HG03432 (cell line): Measurements from ENCODE around the gene POLN.

Source experiments
- ATAC-seq: cut with Tn5 transposase; IDR thresholded peaks from one replicate; pipeline ENCODE4 v1.9.1; 2021; ENCODE audit warnings: mild to moderate bottlenecking, moderate library complexity; ENCODE audit not compliant: unreplicated experiment

The POLN gene

DNA sequence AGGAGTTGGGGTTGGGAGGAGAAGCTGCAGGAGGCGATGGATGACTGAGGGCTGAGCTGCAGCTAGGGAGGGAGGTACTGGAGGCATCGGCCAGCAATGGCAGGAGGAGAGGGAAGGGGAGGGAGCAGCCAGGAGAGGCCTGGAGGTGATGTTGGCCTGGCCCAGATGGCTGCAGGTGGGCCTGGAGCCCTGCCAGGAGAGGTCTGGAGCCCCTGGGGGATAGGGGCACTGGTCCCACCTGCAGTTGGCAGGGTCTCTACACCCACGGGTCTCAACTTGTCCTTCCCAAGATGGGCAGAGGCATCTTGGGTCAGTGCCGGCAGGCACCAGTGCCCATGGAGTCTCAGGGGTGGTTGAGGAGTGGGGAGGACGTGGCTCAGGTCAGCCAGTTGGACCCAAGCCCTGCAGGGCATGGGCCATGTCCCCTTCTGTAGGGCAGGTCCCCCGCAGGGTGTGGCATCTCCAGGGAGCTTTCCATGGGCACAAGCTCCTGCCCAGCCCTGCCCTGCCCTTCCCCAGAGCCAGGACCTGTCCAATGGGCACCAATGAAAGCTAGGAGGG is 22.6 kb upstream of the POLN start:
- ATAC-seq: no peak

DNA sequence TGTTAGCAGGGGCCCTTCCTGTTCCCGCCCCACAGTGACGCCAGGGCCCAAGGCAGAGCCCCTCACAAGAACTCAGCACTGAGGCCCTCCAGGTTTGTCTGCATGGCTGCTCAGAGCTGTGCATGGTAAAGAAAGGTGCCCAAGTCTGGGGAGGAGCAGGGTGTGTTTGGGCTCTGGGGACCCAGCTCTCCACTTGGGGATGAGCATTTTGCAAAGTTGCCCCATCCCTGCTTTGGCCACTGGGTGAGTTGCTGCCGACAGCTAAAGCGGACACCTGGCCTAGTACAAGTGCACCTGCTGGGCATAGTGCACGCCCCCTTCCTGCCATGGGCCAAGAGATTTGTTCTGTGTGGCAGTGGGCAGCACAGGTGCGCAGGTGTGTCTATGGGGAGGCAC is 22.0 kb upstream of the POLN start:
- ATAC-seq: no peak

DNA sequence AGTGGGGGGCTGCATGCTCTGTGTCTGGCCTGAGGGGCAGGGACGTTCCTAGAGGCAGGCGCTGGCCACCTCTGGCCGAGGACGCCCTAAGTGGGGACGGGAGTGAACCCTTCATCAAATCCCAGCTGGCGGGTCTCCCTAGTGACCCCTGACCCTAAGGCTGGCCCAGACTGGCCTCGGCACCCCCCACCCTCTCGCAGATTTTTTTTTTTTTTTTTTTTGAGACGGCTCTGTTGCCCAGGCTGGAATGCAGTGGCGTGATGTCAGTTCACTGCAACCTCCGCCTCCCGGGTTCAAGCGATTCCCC is 21.0 kb upstream of the POLN start:
- no peak for ATAC-seq

DNA sequence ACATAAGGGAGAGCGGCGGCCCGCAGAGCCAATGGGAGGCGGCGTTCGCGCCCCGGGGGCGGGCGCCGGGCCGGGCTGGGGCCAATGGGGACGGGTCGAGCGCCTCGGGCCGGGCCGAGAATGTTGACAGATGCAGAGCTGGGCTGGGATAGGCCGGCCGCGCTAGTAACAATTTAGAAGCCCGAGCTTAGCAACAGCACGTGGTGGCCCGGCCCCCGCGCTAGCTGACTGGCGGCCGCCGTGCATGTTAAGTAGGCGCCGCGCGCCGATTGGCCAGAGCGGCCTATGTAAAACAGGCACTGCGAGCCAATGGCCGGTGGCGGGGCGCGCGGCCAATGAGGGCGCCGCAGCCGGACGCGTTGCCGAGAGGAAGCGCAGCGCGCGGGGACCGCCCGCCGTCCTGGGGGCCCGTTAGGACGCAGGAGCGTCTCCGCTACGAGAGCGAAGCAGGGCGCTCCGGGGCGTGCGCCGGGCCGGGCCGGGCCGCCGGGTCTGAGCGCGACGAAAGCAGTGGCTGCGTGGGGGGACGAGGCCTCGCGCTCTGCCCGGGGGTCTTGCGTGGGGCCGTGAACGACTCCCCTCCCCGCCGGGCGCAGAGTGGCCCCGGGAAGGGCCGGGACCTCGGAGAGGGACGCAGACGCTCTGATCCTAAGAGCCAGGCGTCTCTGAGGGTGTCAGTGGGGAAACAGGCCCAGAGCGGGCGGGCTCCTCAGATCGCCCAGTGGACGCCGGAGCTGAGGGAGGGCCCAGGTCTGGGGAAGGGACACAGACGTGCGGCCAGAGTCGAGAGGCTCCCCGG is 20.4 kb upstream of the POLN start:
- ATAC-seq: peak; percentile 88

DNA sequence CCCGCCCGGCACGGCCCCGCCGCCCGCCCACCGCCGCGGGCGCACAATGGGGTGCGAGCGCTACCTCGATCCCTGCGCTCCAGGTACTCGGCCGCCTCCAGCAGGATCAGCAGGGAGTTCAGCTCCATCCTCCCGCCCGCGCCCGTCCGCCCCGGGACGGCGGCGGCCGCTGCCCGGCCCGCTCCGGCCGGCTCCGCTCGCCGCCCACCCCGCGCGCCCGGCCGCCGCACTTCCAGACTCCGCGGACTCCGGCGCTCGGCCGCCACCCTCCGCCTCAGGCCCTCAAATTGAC is 19.9 kb upstream of the POLN start, which contains the start of gene MXD4:
MXD4 (minus strand) TSS at position 257 of the 292 bp plus-strand sequence; CDS start at position 128, 129 bp downstream.
- ATAC-seq: peak; percentile 4

DNA sequence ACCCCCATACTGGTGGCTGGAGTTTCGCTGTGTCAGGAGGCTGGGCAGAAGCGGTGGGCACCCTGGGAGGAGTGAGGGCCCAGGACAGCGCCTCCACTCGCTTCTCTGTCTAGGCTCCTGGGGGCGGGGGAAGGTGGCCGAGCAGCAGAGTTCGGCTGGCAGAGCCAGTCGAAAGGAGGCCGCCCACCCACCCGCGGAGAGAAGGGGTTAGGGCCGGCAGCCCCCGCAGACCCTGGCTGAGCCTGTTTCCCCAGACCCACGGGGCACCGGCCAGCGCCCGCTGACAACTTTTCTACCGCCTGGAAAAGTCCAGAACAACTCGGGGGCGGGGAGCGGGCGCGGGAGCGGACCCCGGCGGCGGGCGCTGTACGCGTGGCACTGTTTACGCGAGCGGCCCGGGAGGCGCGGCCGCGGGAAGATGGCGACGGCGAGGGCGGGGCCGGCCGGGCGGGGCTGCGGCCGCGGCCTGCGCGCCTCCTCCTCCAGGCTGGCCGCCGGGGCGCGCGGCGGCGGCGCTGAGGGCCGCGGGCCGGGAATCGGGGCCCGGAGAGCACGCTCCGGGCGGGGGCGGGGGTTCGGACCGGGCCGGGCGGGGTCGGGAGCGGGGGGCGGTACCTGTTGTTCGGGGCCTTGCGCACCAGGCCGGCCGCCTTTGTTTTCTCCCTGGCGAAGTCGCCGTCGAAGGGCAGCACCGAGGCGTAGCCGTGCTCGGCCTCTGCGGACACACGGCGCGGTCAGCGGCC is 19.4 kb upstream of the POLN start:
- peak; percentile 32 for ATAC-seq

DNA sequence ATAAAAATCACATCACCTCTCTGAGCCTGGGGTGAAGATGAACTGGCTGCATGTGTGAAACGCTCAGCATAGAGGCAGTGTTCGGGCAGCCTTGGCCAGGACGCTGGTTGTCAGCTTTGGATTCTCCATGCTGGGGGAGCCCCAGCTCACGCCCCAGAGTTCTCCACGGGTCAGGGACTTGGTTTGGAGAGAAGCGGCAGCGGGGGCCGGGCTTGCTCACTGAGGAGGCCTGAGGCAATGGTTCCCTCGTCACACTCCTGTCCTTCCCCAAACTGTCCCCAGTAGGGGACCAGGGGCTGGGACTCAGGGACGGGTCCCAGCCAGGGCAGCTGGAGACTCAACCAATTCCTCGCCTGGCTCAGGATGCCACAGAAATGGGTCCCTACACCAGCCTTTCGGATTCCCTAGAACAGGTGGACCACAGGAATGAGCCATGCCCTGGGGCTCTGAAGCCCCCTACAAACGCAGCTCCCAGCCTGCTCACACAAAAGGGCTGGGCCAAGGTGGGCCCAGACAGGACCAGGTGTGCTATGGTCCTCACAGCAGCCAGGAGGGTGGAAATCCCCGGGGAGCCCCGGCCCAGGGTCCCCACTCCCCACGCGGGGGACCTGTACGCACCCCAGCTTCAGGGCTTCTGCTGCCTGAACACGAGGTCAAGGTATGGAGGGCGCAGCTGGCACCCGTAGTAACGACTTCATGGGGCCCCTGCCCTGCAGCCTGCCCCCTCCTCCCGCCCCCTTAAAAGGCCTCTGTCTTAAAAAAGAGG is 18.6 kb upstream of the POLN start:
- no peak for ATAC-seq

DNA sequence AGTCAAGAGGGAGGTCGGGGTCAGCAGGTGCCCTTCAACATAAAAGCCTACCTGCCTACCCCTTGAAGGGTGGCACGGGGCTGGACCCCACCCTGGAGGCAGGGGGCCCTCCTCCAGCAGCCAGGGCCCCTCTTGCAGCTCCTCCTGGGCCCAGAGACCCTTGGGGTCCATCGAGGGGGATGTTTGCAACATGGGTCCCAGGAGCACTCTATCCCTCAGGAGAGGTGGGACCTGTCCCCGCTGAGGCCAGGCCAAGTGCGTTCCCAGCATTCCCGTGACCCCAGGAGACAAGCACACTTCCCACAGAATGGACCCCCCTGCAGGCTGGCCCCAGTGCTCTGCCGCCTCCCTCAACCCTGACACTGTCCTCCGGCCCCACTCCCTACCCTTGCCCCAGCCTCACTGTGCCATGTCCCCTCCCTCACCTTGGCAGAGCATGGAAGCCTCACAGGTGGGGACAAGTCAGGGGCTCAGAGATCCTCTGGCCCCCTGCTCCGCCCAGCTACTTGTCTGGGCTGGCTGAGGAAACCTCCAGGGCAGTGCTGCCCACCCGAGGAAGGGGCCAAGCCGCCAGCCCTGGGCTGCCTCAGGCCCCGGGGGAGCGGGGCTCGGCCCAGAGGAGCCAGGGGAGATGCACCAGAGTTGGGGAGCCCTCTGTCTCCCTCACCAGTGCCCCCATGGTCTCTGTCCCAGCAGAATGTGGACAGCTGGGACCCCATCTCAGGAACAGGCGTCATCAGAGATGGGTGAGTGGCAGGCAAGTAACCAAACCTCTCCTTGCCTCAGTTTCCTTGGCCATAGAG is 17.8 kb upstream of the POLN start:
- ATAC-seq: no peak

DNA sequence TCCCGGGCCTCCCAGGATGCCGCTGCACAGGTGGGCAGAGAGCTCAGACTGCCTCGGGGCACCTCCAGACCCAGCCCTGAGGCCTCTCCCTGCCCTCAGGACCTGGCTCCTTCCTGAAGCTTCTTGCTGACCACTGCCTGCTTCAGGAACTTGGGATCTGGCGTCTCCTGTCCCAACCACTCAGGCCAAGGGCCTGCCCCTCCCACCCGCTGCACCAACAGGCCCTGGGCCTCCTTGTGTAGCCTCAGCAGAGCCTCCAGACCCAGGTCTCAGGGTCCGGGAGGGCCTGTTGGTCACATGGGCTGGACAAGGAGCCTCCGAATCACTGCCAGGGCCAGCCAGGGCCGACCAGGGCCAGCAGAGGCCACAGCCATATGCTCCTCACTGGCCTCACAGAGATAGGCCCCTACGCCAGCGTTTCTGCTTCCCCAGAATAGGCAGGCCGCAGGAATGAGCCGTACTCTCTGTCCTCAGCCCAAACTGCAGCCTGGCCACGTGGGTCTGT is 17.2 kb upstream of the POLN start:
- no peak for ATAC-seq

DNA sequence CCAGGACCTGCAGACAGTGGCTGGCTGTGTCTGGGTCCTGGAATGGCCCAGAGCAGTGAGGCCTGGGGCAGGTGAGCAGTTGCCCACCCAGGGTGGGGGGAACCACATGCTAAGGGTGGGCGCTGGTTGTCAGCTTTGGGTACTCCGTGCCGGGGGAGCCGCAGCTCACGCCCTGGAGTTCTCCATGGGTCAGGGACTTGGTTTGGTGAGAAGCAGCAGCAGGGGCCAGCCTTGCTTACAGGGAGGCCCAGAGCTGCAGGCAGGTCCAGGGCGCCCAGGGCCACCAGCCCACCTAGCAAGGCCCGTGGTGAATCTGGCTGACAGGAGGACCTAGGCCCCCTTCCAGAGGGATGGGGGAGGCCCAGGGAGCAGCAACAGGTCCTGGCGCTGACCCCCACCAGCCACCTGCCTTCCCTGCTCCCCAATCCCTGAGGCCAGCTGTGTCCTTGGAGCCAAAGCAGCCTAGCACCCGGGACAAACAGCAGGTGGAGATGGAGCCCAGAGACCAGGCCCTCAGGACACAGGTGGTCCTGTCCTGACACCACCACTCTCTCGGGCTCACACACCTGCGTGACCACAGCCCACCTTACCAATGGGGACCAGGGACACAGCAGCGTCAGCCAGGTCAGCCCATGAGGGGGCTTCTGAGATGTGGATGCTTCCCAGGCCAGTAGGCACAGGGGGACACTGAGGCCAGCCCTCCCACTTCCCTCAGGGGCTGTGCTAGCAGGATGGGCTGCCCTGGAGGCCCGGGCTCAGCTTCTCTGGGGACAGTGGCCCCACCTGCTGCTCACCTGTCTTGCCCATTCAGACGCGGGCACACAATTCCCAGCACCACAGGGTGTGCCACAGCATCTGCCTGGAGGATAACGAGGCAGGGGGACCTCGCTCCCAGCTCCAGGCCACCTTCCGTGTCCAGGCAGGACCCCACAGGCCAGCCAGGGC is 16.4 kb upstream of the POLN start:
- no peak for ATAC-seq

DNA sequence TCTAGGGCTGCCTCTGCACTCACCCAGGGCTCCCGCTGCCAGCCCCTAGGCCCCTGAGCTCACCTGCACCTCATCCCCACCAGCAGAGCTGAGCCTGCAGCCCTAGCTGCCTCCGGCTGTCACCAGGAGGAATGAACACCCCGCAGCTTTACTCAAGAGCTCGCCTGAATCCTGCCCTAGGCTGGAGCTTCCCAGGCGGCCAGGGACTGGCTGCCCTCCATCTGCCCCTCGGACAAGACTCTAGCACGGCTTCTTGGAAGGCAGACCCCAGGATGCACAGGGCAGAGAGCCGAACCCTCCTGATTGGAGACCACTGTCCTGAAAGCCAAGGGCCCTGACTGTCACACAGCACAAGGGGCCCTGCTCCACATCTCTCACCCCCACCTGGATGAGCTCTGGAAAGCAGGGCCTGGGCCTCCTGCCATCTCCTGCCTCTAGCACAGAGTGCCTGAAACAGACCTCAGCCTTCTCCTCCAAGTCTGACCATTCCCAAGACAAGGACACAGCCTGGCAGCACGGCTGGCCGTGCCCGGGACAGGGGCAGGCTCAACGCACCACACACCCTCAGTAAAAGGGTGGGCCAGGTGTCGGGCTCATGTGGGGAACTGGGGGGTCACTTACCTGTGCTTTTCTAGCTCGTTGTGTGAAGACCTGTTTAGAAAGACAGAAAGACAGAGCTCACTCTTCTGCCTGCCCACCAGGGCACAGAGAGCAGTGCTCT is 15.6 kb upstream of the POLN start:
- no peak for ATAC-seq

DNA sequence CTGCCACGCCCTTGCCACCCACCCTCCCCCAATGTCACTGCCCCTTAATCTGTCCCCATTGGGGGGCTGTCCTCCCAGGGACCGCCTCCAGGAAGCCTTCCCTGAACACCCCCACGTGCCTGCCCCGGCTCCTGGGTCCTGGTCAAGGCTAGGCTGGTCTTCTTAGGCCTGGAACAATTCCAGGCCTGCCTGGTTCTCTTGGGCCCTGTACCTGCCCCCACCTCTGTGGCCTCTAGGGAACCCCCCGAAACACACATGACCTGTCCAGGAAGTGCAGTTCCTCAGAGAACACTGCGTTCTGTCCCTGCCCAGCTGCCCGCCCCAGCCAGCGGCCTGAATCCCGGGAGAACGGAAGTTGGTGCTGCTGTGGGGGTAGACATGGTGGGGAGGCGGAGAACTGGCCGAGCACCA is 14.9 kb upstream of the POLN start:
- no peak for ATAC-seq

DNA sequence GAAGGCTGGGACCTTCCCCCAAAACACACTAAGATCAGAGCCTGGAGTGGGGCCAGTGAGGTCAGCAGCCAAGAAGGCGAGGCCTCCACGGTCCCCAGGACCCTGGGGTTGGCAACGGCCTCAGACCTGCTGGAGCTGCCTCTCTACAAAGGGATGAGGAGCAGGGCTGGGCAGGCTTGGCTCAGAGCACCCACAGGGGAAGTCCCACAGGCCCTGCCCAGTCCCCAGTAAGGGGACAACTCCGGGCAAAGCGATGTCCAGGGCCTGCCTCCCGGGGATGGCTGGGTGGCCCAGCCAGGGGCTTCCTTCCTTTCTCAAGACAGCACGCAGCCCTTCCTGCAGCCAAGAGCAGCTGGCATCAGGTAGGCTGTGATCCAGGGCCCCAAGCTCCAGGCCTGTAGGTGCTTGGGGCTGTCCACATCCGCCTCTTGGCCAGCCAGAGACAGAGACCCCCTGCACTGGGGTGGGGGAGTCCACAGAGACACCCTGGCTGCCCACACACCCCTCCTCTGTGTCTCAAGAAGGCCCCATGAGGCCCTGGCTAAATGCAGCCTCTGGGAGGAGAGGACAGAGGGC is 14.3 kb upstream of the POLN start:
- no peak for ATAC-seq

DNA sequence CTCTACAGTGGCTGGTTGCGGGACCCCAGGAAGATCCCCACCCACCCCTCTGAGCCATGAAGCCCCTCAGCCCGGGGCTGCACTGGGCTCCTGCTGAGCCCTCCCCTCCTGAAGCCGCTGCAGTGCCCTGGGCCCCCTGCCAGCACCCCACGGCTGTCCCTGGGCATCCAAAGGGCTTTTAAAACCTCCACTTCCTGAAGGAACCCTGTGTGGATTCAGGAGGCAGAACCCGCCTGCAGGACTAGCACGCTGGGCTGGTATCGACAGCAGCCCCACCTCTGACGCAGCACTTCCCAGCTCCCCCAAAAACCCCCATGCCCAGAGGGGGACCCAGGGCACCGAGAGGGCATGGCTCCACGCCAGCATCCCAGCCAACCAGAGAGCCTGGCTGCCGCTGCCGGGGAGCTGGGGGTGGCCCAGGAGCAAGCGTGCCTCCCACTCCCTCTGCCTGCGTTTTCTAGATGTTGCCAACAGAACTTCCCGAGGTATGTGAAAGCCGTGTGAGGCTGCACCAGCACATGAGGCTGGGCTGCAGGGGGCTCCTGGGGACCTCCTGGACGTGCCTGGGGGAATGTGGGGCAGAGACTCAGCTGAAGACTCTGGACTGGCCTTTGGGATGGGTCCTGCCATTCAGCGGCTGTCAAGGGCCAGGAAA is 13.7 kb upstream of the POLN start:
- ATAC-seq: no peak

DNA sequence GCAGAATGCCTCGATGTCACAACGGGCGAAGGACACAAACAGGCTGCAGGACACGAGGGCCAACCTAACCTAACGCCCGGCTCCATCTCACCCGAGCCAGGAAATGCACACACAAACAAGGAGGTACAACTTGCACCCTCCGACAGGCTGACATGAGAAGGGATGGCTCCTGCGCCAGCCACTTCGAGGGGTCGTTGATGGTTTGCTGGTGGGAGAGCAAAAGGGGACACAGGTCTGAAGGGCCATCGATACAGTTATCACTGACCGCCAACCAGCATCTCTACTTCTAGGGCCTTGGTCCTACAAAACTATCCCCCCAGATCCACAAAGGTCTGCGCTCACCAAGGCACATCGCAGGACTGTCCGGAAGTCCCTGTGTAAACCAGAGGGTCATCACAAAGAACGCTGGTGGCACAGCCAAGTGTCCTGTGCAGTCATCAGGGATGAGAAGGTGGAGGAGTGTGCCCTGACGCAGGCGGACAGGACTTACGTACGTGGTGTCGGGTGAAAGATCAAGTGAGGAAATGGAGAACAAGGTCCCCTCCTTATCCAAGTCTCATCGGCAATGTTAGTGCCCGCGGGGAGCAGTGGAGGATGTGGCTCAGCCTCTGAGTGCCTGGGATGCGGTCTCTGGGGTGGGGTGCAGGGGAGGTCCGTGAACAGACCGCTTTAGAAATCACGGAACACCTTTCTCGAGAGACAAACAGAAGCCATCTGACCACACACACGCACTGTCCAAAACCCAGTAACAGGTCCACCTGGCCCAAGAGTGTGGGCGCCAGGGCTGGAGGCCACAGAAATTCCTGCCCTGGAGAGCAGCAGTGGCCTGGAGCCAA is 13.0 kb upstream of the POLN start:
- ATAC-seq: no peak

DNA sequence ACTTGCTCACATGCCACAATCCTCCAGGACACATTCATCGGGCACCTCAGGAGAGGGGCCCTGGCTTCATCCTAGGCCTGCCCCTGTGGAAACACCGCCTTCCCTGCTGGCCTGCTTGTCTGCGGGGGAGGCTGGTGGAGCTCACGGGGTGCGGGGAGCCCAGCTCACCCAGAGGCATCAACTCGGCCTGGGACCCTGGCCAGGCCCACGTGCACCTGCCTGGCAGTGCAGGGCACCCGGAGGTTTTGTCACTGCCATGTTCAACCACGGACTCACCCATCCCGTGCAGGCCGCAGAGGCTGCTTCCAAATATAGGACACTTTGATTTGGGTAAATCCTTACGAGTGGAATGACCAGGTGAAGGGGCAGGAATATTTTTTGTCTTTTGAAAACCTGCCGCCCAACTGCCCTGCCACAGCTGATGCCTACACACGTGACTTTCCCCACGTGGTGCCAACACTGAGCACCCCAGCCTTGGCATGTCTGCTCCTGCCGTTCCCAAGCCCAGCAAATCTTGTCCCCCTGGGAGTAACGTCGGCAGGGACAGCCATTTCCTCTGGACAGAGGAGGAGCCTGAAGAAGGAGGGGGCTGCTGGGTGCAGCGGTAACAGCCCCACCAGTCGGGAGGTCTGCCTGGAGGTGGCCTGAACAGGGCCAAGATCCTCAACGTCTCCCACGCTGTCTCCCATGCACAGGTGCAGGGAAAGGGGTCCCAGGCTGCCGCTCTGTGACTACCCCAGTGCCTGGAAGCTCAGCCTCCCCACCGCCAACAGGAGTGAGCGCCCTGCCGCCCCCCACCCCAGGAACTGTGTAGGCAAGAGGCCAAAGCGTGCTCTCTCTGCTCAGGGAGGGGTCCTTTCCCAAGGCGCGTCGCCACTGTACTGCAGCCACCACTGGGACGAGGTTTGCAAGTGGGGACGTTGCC is 11.5 kb upstream of the POLN start:
- no peak for ATAC-seq
